GM18511 (cell line): ENCODE measurements around the gene ONECUT2.

Experiments
- ATAC-seq: cut with Tn5 transposase; IDR thresholded peaks from one replicate; pipeline ENCODE4 v1.9.1; 2021; ENCODE audit warnings: mild to moderate bottlenecking, moderate library complexity; ENCODE audit not compliant: unreplicated experiment

The ONECUT2 gene

DNA sequence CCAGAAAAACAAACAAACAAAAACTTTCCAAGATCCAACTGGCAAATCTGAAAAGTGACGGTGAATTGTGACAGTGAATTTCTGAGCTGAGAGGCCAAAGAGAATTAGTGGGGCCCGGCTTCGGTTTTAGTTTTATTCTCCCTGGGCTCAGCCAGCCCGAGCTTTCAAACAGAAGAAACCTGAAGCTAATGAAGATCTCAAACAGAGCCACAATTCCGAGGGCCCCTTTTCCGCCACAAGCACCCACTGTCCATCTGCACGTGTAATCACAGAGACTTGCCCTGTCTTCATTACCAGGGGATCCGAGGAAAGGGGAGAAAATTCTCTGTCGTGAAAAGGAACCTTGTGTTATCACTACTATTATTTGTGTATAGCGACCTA, 4.2 kb upstream of the ONECUT2 start:
- ATAC-seq = no peak

DNA sequence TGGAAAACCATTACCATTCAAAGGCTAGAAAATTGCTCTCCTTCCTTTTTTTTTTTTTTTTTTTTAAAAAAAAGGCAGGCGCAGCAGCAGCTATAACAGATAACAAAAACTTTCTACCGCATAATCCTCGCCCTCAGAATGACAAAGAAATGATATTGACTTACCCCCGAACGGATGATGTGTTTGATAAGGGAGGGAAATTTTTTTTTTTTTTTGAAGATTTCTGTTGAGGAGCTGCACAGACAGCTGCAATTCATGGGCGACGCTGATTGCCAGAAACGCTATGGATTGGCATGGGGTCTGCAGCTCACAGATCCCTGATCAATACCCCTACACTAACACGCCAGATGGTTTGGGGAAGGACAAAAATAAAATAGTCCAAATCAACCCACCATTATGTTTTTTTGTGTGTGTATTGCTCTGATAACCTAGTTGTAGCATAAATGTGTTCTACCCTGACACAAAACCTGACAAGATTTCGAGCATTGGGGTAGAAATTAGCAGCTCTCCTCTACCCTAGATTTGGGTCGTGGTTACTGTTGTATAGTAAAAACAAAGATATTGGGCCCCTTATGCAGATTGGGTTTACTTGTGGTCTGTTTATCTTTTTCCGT, 3.6 kb upstream of the ONECUT2 start:
- ATAC-seq = no peak

DNA sequence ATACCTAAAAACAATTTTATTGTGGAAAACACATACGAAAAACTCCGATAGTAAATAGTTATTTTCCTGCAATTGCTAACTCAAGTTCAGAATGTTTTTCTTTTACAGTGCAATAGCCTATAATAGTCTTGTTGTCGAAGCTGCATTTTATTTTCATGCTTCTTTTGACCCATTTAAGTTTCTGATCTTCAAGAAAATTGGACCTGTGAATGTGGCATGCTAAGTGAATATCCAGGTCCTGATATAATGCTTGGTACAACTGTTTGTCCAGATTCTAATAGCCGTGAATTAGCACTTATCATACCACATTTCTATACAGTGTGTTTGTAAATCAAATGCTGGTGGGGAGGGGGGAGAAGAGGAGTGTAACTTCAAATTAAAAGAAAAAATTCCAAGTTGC, 3.0 kb upstream of the ONECUT2 start:
- no peak for ATAC-seq

DNA sequence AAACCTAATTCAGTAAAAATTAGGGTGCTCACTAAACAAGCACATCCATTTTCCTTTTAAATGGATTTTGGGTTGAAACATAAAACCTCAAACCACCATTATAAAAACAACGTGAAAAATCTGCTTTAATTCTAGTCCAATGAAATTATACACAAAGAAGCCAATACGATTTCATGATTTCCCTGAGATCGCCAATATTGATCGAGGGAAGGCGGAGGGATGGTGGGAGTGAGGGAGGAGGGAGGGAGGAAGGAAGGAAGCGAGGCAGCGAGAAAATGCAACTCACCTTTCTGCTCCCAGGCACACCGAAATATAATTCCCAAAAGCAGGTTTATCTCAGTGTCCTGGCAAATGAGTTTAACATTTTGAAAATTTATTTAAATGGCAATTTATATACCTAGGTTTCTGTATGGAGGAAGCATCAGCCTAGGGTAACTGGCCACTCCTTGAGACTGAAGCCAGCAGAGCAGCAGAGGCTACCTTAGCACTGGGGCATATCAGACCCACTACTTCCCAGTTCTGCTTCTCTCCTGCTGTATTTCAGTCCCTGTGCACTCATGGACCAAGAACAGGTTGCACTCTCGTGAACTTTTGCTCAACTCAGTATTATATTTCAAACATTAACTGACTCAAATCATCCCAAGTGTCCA, 2.3 kb upstream of the ONECUT2 start:
- ATAC-seq = no peak

DNA sequence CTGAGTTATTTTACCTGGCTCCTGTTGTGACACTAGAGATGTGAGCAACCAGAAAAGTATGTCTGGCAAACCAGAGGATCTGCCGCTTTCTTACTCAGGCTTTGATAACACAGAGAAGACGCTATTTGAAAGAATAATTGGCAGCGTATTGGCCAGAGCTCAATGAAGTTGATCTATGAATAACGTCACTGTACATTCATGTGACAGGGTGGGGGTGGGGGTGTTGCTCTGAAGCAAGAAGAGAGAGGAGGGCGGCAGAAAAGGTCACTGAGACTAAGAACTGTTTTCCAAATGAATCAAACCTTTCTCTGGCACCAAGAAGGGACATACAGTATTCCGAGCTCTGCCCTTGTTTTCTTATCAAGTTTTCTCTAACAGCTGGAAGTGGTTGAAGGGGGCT, 1.7 kb upstream of the ONECUT2 start:
- no peak for ATAC-seq

DNA sequence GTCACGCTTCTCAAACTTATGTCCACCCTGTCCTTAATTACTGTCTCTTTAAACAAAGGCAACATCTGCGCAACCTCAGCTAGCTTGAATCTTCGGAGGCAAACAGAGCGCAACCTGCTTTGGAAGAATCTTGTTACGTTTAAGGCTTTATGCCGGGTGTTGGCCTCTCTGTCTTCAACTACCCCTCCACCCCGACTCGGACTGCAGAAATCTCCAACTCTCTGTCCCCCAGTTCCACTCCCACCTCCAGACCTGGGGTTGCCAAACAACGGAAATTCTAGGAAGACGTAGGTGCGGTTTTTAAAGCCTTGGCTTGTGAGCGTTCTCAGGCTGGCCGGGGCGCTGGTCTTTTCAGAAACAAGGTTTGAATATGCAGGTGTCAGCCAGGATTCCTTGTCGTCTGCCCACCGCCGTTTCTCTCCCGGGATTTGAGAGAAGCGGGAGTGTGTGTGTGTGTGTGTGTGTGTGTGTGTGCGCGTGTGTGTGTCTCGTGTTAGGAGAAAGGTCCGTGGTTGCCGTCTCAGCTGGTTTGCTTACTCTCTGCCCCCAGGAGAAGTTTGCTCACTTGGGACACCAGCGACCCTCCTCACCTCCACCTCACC, 1.1 kb upstream of the ONECUT2 start:
- no peak for ATAC-seq

DNA sequence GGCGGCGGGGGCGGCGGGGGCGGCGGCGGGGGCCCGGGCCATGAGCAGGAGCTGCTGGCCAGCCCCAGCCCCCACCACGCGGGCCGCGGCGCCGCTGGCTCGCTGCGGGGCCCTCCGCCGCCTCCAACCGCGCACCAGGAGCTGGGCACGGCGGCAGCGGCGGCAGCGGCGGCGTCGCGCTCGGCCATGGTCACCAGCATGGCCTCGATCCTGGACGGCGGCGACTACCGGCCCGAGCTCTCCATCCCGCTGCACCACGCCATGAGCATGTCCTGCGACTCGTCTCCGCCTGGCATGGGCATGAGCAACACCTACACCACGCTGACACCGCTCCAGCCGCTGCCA, 644 bp downstream of the ONECUT2 start:
- ATAC-seq = no peak

DNA sequence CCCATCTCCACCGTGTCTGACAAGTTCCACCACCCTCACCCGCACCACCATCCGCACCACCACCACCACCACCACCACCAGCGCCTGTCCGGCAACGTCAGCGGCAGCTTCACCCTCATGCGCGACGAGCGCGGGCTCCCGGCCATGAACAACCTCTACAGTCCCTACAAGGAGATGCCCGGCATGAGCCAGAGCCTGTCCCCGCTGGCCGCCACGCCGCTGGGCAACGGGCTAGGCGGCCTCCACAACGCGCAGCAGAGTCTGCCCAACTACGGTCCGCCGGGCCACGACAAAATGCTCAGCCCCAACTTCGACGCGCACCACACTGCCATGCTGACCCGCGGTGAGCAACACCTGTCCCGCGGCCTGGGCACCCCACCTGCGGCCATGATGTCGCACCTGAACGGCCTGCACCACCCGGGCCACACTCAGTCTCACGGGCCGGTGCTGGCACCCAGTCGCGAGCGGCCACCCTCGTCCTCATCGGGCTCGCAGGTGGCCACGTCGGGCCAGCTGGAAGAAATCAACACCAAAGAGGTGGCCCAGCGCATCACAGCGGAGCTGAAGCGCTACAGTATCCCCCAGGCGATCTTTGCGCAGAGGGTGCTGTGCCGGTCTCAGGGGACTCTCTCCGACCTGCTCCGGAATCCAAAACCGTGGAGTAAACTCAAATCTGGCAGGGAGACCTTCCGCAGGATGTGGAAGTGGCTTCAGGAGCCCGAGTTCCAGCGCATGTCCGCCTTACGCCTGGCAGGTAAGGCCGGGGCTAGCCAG, 1.2 kb downstream of the ONECUT2 start:
- ATAC-seq = no peak

DNA sequence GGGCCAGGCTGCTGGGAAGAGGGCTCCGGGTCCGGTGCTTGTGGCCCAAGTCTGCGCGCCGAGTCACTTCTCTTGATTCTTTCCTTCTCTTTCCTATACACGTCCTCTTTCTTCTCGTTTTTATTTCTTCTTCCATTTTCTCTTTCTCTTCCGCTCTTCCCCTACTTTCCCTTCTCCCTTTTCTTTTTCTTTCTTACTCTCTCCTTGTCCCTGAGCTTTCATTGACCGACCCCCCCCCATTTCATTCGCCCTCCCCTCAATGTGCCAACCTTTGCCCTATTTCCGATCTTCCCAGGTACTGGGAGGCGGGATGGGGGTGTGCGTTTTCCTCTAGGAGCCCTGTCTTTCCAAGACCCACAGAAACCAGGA, 1.8 kb downstream of the ONECUT2 start:
- no peak for ATAC-seq

DNA sequence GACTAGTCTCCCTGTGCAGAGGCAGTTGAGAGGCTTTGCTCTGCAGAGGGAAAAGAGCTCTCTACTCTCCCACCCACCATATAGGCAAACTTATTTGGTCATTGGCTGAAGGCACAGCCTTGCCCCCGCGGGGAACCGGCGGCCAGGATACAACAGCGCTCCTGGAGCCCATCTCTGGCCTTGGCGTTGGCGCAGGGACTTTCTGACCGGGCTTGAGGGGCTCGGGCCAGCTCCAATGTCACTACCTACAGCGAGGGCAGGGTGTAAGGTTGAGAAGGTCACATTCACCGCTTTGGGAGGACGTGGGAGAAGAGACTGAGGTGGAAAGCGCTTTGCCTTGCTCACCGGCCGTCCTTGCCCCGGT, 2.2 kb downstream of the ONECUT2 start:
- ATAC-seq = no peak

DNA sequence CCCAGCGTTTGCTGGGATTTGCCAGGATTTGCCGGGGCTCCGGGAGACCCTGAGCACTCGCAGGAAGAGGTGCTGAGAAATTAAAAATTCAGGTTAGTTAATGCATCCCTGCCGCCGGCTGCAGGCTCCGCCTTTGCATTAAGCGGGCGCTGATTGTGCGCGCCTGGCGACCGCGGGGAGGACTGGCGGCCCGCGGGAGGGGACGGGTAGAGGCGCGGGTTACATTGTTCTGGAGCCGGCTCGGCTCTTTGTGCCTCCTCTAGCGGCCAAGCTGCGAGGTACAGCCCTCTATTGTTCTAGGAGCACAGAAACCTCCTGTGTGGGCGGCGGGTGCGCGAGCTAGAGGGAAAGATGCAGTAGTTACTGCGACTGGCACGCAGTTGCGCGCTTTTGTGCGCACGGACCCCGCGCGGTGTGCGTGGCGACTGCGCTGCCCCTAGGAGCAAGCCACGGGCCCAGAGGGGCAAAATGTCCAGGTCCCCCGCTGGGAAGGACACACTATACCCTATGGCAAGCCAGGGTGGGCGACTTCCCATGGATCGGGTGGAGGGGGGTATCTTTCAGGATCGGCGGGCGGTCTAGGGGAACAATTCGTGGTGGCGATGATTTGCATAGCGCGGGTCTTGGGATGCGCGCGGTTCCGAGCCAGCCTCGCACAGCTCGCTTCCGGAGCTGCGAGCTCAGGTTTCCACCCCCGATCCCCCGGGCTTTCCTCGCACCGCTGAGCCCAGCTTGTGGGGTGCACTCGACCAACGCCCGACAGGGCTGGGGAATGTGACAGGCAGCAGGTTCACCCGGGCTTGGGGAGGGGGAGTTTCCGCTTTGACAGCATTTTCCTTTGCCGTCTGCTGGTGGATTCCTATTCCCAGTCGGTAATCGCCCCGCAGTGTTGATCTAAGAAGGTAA, 2.8 kb downstream of the ONECUT2 start:
- peak; percentile 68 for ATAC-seq

DNA sequence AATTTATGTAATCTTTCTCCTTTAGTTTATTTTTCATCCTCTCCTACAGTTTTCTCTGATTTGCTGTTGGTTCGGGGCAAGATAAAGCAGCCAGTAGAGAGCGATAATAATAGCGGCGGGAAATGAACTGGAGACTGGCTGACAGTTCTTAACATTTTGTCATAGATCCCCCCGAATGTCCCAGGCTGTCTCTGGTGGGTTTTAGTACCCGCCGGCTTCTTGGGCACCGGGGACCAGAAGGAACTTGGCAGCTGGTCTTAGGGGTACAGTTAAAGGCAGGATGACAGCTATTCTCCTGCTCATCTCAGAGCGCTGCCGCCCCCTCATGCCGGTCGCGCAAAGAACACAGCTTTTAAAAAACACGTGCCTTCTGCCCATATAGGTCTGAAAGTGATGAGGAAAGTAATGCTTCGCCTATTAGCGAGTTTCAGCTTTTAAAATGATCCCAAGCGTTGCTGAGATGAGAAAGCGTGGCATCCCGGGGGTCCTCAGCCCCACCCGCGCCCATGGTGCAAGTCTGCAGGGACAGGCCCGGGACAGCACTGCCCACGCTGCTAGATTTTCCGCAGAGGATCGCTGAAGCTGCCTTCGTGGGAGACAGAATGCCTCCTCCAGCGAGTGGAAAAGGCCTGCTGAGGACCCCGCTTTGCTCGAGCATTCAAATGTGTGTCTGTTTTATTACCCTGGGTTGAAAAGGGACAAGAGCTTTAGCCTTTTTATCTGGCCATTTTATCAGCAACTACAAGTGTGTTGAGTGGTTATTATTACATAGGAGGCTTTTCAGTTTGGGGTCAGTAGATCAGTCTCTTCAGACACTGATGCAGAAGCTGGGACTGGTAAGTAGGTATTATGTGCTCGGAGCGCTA, 3.8 kb downstream of the ONECUT2 start:
- ATAC-seq = no peak

DNA sequence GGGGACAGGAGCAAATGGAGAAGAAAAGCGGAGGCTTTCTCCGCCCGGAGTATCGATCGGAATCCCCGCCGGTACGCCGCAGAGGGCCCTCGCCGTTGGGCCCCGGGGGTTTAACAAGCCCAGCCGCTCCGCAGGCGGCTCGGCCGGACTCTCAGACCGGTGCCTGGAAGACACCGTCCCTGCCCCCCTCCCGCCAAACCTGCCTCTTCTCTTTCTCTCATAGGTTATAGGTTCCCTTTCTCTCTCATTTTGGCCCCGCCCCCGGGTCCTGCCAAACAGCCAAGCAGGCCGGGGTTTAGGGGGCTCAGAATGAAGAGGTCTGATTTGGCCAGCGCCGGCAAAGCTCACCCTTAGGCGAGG, 4.4 kb downstream of the ONECUT2 start:
- no peak for ATAC-seq

DNA sequence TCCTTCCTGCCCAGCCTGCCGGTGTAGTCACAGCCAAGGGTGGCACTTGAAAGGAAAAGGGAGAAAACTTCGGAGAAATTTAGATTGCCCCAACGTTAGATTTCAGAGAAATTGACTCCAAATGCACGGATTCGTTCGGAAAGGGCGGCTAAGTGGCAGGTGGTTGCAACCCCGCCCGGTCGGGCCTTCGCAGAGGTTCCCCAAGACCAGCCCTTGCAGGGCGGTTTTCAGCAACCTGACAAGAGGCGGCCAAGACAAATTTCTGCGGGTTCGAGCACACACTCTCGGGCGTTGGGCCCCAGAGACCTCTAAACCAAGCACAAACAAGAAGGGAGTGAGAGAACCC, 4.8 kb downstream of the ONECUT2 start:
- ATAC-seq = no peak

DNA sequence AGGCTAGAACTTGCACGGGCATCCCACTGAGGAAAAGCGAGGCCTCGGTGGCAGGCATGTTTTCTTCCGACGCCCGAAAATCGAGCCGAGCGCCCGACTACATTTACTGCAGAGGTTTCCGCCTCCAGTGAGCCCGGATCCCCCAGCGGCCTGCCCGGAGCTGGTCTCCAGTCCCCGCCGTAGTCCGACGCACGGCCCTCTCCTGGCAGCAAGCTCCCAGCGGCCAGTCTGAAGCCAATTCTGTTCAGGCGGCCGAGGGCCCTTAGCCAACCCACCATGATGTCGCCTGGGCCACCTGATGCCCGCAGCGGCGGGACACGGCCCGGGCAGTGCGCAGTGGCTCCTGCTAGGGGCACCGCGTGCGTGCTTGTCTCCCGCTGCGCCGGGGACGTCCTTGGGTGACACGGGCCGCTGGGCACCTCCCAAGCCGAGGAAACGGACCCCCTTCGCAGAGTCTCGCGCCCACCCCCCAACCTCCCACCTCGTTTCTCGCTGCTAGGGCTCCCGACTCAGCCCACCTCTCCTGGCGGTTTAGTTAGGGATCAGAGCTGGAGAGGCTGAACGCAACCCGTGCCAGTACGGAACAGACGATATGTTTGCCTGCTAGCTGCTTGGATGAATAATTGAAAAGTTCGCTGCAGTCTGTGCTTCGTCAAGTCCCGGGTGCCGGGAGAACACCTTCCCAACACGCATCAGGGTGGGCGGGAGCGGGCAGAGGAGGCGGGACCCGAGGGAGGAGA, 5.3 kb downstream of the ONECUT2 start:
- no peak for ATAC-seq

DNA sequence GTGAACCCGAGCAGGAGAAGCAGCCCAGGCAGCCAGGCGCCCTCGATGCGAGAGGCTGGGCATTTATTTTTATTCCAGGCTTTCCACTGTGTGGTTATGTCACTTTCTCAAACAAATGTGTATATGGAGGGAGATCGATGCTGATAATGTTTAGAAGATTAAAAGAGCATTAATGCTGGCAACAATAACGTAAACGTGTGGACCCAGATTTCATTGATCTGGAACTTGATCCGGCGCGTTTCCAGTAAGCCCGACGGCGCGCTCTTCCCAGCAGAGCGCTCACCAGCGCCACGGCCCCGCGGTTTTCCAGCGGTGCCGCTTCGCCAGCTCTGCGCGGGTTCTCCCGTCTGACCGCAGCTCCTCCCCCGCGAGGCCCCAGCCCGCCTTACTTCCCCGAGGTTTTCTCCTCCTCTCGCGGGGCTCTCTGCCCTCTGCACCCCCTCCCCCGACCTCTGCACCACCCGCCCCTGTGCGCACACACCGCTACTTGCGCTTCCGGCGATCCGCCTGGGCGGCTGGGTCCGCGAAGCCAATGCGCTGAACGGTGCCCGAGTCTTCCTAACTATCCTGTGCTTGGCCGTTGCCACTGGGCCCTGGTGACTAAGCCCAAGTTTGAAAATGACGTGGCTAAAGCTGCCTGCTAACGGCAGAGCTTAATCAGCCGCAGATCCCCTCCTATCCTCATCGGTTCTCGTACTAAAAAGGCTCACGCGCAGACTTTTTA, 6.1 kb downstream of the ONECUT2 start:
- peak; percentile 49 for ATAC-seq

DNA sequence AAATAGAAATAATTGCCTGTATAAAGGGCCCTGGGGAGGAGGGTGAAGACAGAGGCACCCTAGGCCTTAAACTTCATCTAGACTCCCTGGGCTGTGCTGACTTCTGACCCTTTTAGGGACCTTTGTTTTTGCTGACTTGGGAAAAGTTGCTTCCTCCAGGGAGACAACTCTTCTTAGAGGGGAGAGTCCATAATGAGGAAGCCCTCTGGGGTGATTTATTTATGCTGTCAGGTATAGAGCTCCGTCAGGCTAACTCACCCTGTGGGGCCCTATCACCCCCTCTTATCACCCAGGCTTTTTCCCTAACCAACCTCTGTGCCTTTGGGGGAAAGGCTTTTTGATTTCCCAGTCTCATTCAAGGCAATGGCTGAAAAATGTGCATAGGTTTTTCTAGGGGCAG, 8.1 kb downstream of the ONECUT2 start:
- no peak for ATAC-seq

DNA sequence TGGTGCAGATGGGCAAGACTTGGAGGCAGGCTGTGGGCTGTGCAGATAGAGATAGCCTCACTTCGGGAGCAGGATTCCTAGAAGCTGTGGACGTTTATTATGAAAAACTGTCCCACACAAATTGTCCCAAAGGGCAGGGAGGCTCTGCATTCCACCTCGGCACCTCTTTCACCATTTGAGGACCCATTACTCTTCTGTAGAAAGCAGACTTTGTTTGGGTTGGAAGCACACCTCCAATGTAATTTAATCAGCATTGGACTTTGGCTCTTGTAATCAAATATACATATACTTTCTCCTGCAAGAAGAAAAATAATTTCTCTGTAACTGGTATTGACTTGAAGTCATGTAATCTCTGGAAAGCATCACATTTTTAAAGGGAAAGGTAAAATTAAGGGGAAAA, 8.5 kb downstream of the ONECUT2 start:
- no peak for ATAC-seq

DNA sequence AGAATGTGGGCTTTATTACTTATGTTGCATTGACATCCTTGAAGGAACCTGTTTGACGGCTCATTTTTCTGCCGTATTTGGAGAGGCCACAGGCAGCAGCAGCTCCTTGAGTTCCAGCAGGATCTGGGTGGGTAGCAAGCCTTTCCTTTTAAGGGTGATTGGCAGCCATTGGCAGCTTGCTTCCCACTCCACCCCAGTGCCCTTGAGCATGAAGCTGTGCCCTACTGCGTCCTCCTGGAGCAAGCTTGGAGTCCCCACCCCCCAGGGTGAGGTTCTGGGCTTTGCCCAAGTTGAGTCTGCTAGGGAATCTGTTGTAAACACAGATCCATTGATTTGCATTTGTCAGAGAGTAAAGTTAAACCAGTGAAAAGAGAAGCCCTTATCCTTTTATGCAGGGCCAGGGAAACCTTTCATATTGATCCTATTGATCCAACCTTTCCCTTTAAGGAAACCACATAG, 9.2 kb downstream of the ONECUT2 start:
- no peak for ATAC-seq
